Smooth muscle cell (in vitro differentiated cells): Measurements from ENCODE around the gene TEAD1. TPM values are rescaled to one million over a fixed set of nuclear protein-coding genes. Genes with fewer than 3 reads are reported as not detected.

Experiments used
- DNase-seq: peaks from one replicate; lab custom pipeline; 2025; ENCODE audit not compliant: unreplicated experiment; lab: John Stamatoyannopoulos, UW
- H2AFZ ChIP-seq: fragments of 200-600 bp; sonication (generic); 2 replicates; pipeline ENCODE4 v1.6.0; 2016; ENCODE audit warnings: antibody characterized with exemption, low read depth, mild to moderate bottlenecking
- H3F3A ChIP-seq: fragments of 200-600 bp; sonication (generic); 2 replicates; pipeline ENCODE4 v1.6.0; 2017; ENCODE audit warnings: antibody characterized with exemption, low read depth
- H3K27ac ChIP-seq: fragments of 200-600 bp; sonication (generic); 2 replicates; pipeline ENCODE4 v1.5.1; 2016; ENCODE audit warnings: low read depth, mild to moderate bottlenecking
- H3K27me3 ChIP-seq: fragments of 200-600 bp; sonication (generic); 2 replicates; pipeline ENCODE4 v1.6.1; 2016; ENCODE audit warnings: low read depth, mild to moderate bottlenecking
- H3K36me3 ChIP-seq: fragments of 200-600 bp; sonication (generic); 2 replicates; pipeline ENCODE4 v1.5.1; 2016; ENCODE audit warnings: low read depth
- H3K4me1 ChIP-seq: fragments of 200-600 bp; sonication (generic); 2 replicates; pipeline ENCODE4 v1.5.1; 2016; ENCODE audit warnings: low read depth
- H3K4me2 ChIP-seq: fragments of 200-600 bp; sonication (generic); 2 replicates; pipeline ENCODE4 v1.6.0; 2016; ENCODE audit warnings: mild to moderate bottlenecking
- H3K4me3 ChIP-seq: fragments of 200-600 bp; sonication (generic); 2 replicates; pipeline ENCODE4 v1.5.1; 2016; ENCODE audit warnings: mild to moderate bottlenecking
- H3K79me2 ChIP-seq: fragments of 200-600 bp; sonication (generic); 2 replicates; pipeline ENCODE4 v1.6.0; 2016; ENCODE audit warnings: low read depth, mild to moderate bottlenecking
- H3K9ac ChIP-seq: fragments of 200-600 bp; sonication (generic); 2 replicates; pipeline ENCODE4 v1.6.0; 2016; ENCODE audit warnings: low read depth
- H3K9me3 ChIP-seq: fragments of 200-600 bp; sonication (generic); replicated peaks from 2 replicates; pipeline ENCODE4 v1.5.1; 2016; ENCODE audit warnings: low read depth
- H4K20me1 ChIP-seq: fragments of 200-600 bp; sonication (generic); 2 replicates; pipeline ENCODE4 v1.6.0; 2016; ENCODE audit warnings: low read depth
- WGBS: methylation state at CpG from one replicate; pipeline ENCODE4 v1.1.7; 2016; ENCODE audit warnings: low lambda C conversion rate; 5-methylcytosine and 5-hydroxymethylcytosine counted together
- polyA plus RNA-seq: library from polyadenylated mRNA; unstranded; fragments of >200 nt; fragmentation: Nextera tagmentation; extraction: Ambion mirVana; gene quantifications from 2 replicates; pipeline ENCODE4 v1.2.1, GENCODE V29; 2016
- total RNA-seq: library from RNA; depleted of rRNA; stranded (reverse); fragments of >200 nt; gene quantifications from 2 replicates; pipeline ENCODE4 v1.2.3, GENCODE V29; 2014
- TF ChIP-seq, protein P1 (sequence below): fragments of 200-600 bp; sonication (generic); IDR thresholded peaks from 2 replicates; pipeline ENCODE4 v1.5.1; 2017; ENCODE audit warnings: borderline replicate concordance, mild to moderate bottlenecking, antibody characterized with exemption; ENCODE audit not compliant: insufficient read depth, poor library complexity, severe bottlenecking

TEAD1 gene
- total and polyA plus RNA-seq, 2 experiments from 2014 or later = 63.0 to 181 TPM

DNA sequence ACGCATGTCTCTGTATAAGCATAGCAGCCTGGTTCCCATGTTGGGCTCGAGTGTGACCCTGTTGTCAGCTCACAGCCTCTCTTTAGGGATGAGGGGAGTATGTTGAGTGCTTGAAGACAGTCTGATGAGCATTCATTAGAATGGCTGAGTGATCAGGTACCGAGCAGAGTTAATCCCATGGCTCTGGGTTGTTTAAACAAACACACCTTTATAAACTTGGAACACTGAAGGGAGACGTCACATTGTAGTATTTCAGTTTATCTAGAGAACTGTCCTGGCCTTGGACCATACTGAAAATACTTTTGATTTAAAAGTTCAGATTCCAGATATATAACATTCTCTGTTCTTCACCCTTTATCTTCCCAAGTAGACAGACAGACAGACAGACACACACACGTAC, 76.0 kb downstream of the TEAD1 start:
- WGBS = 91% methylated on average over 5 of the region's 5 CpGs
- peaks cover 100% of the 10 kb centered on the region for H4K20me1 ChIP-seq
- peaks cover 100% of the 10 kb centered on the region for H3K79me2 ChIP-seq

DNA sequence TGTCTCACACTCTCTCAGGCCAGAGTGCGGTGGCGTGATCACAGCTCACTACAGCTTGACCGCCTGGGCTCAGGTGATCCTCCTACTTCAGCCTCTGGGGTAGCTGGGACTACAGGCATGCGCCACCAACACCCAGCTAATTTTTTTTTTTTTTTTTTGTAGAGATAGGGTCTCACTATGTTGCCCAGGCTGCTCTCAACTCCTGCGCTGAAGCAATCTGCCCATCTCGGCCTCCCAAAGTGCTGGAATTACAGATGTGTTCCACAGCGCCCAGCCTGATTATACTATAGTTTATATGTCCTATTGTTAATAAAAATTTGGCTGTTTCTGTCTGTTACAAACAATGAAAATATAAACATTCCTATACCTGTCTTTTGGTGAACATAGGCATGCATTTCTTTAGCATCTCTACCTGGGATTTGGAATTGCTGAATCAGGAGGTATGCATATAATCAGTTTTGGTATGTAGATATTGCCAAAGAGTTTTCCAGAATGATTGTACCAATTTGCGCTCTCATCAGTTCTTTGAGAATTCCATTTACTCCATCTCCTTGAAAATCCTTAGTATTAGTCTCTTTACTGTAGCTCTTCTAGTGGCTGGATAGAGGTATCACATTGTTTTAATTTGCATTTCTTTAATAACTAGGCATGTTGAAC, 78.8 kb downstream of the TEAD1 start:
- Histone ChIP-seq H3F3A (no peaks in the 10 kb centered on the region), H3K27ac (peak overlapping the region; percentile 53), H3K9me3 (no peaks in the 10 kb centered on the region), H3K4me3 (no peak overlapping the region), H3K4me1 (peaks cover 20% of the 10 kb centered on the region), H3K79me2 (peaks cover 100% of the 10 kb centered on the region), H3K27me3 (no peaks in the 10 kb centered on the region), H2AFZ (no peak overlapping the region), H3K9ac (no peak overlapping the region), H4K20me1 (peaks cover 100% of the 10 kb centered on the region), H3K36me3 (no peaks in the 10 kb centered on the region), H3K4me2 (no peak overlapping the region)
- no peak for DNase-seq
- 98% methylated on average over 8 of the region's 8 CpGs for WGBS
- TF ChIP-seq, protein P1, sequence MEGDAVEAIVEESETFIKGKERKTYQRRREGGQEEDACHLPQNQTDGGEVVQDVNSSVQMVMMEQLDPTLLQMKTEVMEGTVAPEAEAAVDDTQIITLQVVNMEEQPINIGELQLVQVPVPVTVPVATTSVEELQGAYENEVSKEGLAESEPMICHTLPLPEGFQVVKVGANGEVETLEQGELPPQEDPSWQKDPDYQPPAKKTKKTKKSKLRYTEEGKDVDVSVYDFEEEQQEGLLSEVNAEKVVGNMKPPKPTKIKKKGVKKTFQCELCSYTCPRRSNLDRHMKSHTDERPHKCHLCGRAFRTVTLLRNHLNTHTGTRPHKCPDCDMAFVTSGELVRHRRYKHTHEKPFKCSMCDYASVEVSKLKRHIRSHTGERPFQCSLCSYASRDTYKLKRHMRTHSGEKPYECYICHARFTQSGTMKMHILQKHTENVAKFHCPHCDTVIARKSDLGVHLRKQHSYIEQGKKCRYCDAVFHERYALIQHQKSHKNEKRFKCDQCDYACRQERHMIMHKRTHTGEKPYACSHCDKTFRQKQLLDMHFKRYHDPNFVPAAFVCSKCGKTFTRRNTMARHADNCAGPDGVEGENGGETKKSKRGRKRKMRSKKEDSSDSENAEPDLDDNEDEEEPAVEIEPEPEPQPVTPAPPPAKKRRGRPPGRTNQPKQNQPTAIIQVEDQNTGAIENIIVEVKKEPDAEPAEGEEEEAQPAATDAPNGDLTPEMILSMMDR = no peak

More for the DNA sequence above, 76.0 kb downstream of the TEAD1 start:
- Histone ChIP-seq H3K27ac (no peak overlapping the region), H3F3A (peaks cover under 1% of the 10 kb centered on the region), H3K36me3 (no peaks in the 10 kb centered on the region), H2AFZ (no peak overlapping the region), H3K27me3 (no peaks in the 10 kb centered on the region), H3K4me2 (no peak overlapping the region), H3K4me1 (peaks cover 30% of the 10 kb centered on the region), H3K4me3 (no peak overlapping the region), H3K9me3 (no peaks in the 10 kb centered on the region), H3K9ac (no peak overlapping the region)
- TF ChIP-seq, protein P1 = no peak
- DNase-seq = no peak

- no peak overlapping the region for H3K9ac ChIP-seq
- no peaks in the 10 kb centered on the region for H3K9me3 ChIP-seq
- peaks cover 20% of the 10 kb centered on the region for H3K4me1 ChIP-seq
- H3K4me2 ChIP-seq = peak overlapping the region; percentile 9
- DNase-seq = no peak
- H3K4me3 ChIP-seq = no peak overlapping the region
- peaks cover 100% of the 10 kb centered on the region for H3K79me2 ChIP-seq
- H2AFZ ChIP-seq = no peak overlapping the region
- no peaks in the 10 kb centered on the region for H3F3A ChIP-seq
- WGBS = 47% methylated on average over 3 of the region's 3 CpGs
- no peaks in the 10 kb centered on the region for H3K36me3 ChIP-seq
- TF ChIP-seq, protein P1 = no peak
- H3K27me3 ChIP-seq = no peaks in the 10 kb centered on the region
- H3K27ac ChIP-seq = peak overlapping the region; percentile 53
- peaks cover 99% of the 10 kb centered on the region for H4K20me1 ChIP-seq
Observed at GRCh38 chr11:12754021-12754420, 79.8 kb downstream of the TEAD1 start.

GRCh38 chr11:12754582-12755234, 80.5 kb downstream of the TEAD1 start:
- Histone ChIP-seq H3K9ac (no peak overlapping the region), H4K20me1 (peaks cover 99% of the 10 kb centered on the region), H3F3A (no peaks in the 10 kb centered on the region), H3K4me1 (peaks cover 20% of the 10 kb centered on the region), H3K79me2 (peaks cover 100% of the 10 kb centered on the region), H2AFZ (no peak overlapping the region), H3K27me3 (no peaks in the 10 kb centered on the region), H3K9me3 (no peaks in the 10 kb centered on the region), H3K4me3 (no peak overlapping the region), H3K27ac (peak overlapping the region; percentile 53), H3K36me3 (no peaks in the 10 kb centered on the region), H3K4me2 (peak overlapping the region; percentile 9)
- DNase-seq = no peak
- 74% methylated on average over 3 of the region's 3 CpGs for WGBS
- TF ChIP-seq, protein P1 = no peak
